HuH-7.5 (cell line): ENCODE results near the gene ASIC2.

Experiments
- DNase-seq: peaks from one replicate; pipeline ENCODE4 v3.0.0; 2011; ENCODE audit warnings: low spot score

The ASIC2 gene

DNA sequence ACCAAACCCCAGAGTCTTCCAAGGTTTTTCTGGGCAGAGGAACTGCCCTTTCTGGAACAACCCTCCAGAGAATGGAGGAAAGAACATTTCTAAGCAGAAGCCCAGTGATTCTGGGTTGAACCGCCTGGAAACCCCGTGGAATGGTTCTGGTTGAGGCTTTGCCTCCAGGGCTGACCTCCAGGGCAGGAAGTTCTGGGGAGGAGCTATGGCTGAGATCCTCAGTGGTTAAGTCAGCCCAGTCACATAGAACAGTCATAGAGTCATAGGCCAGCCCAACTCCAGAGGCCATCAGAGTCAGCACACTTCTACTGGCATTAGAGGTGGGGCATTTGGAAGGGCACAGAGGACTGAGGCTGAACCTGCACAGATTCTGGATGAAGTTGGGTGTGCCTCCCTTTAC lies 235.5 kb downstream of the ASIC2 start:
- DNase-seq: no peak

DNA sequence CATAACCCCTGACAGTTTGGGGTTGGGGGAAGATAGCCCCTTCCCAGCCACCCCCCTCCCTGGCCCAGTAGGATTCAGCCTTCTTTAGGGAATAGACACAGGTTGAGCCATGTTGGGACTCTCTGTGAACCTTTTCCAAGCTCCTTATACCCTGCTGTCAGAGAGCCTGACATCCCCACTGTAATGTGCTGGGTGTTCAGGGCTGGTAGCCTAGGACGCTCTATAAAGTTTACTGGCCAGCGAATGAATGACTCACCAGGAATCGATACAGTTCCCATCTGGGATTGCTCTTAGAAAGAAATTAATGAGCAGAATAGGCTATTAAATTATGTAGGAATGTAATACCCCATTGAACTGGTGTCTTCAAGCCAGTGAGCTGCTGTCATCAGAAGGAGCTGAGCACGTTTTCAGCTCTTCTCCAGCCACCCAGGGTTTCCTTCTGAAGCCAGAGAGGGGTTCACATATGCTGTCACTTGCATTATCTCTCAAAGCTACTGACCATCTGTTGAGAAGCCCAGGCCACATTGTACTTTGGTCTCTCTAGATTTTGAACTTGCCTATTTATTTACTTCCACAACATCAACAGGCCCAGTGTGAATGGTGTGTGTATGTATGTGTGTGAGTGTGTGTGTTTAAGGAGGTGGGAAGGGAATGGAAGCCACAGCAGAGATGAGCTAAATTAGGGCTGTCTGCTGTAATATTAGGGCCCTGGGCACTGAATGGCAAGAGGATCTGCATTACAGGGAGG lies 236.5 kb downstream of the ASIC2 start:
- no peak for DNase-seq

DNA sequence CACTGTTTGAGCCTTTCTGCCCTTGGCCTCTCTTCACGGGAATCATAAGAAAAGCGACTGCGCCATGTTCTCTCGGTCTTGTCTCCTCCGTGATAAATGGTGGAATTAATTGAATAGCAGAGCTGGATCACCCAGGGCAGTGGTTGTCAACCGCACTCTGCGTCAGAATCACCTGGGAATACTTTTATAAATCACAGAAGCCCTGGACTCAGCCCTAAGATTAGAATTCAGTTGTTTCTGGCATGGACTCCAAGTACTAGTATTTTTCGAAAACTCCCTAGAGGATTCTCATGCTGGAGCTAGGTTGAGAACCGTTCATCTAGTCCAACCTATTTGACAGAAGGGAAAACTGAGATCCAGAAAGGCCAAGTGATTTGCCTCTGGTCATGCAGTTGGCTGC lies 237.3 kb downstream of the ASIC2 start:
- DNase-seq: no peak

DNA sequence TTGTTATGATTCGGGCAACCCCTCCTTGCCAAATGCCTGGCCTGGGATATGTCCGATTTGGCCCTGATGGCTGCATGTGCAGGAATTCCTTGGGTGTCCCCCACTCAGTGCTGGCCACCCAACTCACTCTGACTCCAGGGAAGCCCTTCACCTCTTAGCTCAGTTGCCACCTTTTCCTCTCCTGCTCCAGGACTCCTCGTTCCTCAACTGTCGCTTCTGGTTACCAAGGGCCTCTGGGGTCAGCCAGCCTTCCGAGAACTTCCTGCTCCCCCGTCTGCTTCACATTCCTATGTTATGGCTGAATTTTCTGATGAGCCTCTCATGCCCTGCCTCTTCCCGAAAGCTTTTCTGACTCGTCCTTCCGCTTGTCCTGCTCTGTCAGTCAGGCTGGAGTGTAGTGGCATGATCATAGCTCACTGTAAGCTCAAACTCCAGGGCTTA lies 237.9 kb downstream of the ASIC2 start:
- DNase-seq: no peak

DNA sequence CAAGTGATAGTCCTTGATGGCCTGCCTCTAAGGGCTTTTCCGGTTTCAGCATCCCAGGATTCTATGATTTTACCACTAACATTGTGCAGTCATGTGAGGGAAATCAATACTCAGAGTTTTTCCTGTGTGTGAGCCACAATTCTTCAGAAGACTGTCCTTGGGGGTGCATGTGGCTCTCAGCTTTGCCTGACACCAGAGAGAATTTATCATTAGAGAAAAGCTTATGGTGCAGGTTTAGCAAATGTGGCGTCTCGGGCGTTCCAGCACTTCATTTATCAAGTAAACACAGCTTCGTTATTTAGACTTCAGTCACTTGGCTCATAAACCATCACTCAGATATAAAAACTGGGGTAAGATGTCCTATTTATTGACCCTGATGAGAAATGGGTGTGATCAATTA lies 238.7 kb downstream of the ASIC2 start:
- DNase-seq: no peak

DNA sequence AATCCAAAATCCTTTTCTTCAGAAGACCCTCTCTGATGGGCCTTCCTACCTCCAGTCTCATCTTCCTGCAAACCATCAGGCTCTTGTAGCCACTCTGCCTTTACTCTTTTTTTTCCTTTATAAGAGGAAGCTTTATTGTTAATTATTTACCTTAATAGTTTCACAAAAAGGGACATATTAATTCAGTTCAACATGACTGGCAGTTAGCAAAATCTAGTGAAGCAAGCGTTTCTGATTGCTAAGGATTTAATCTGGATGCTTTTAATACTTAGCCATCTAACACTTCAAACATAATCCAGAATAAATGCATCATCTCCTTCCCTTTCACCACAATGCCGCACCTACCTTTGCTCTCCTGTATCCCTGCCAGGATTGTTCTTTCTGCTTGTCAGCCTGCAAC lies 239.4 kb downstream of the ASIC2 start:
- DNase-seq: no peak

DNA sequence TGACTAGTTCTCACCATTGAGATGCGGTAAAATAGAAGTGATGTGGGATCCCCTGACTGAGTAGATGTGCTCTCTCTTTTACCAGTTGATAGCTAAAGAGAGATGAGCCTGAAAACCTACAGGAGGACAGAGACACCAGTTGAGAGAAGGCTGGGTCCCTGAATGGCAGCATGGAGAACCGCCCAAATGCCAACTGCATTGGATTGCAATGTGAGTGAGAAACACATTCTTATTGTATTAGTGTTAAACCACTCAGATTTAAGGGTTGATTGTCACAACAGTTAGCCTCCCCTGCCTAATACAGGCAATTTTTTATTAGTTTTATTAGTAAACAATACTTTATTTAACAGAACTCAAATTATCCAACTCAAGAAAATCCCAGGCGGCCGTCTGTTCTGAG lies 240.2 kb downstream of the ASIC2 start:
- no peak for DNase-seq

DNA sequence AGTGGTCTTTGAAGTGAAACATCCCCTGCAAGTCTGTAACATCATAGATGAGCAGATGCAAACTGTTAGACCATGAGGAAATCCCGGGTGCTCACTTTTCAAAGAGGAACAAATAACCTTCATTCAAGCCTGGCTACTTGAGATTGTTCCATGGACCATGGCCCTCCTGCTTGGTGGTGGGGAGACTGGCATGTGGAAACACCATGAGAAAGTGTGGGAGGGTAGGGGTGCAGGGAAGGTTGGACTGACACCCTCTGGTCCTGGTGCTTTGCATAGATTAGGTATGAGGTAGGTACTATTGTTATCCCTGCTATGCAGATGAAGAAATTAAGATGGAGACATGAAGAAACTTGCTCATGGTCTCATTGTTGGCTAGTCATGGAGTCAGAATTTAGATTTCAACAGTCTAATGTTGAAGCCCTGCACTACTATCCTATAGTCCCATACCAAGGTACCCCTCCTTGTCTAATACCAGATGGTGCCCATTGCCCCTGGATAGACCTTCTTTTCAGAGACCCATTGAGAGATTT lies 242.4 kb downstream of the ASIC2 start:
- DNase-seq: no peak

DNA sequence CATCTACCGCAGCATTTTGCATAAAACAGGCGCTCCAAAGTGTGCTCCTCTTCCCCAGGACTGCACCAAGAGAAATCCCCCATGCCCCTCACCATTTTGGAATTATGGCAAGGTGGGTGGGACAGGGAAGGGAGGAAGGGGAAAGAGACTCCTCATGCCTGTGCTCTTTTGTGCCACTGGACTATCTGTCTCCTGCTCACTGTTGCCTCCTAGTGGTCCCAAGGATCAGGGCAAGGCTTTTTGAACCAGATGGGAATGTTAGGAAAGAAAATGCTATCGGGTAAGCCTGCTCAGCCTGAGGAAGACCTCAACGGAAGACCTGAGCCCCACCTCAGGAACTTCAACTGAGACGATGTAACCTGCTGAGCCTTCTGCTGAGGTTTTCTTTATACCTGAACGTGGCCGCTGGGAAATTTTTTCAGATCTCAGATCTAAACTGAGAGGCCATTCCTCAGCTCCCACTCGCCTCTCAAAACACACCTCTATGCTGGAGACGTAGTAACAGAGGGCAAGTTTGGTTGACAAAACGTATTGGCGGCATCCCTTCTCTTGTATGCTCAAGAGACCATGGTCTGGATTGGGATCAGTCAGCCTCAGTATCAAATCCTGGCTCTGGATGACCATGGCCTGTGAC lies 243.2 kb downstream of the ASIC2 start:
- peak; percentile 51 for DNase-seq

DNA sequence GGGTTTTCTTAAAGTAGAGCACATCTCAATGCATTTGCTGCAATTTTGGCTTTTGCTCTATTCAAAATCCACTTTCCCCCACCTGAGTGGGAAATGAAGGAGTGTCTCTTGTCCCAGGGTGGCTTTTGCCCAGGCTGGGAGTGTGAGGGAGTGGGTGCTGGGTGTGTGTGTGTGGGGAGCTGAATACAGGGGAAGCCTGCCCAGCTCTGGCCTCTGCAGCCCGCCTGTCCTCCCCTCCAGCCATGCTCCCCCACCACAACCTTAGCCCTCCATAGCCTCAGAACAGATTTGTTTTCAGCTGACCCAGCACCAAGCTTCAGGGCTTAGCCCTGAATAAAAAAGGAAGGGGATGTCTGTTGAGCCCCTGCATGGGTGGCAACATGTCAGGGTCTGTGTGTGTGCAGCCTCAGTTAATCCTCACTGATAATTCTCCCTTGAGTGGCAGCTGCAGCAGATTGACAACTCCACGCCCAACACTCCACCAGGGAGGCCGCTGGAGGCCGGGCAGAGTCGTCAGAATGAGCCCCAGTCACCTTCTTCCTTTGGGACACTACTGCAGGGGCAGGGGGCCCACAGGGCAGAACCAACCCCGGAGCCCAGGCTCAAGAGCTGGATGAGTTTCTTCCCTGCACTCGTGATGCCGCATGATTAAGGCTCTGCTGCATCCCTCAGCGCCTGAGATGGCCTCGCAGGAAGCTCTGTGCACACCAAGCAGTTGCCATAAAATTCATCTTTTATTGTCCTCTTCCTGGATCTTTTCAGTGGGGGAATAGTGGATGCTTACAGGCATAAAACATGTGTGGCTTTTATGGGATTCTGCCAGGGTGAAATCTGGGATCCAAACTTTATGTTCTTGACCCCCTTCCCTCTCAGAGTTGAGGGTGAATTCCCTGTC lies 246.5 kb downstream of the ASIC2 start:
- no peak for DNase-seq

DNA sequence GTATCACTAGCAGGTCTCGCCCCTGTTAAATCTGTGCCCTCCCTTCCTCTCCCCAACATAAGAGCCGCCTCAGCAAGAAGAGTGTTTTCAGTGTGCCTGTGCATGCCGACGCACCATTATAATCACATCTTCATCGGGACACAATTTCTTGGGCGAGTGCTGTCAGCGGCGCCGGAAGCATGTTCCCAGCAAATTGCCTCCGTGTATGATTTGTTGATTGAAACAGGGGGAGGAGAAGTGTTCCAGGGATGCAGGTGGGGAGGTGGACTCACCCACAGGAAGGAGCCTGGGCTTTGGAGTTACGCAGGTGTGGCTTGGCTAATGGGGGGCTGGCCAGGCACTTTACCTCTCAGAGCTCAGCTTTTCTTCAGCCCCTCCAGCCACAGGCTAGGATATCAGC lies 247.9 kb downstream of the ASIC2 start:
- DNase-seq: no peak

DNA sequence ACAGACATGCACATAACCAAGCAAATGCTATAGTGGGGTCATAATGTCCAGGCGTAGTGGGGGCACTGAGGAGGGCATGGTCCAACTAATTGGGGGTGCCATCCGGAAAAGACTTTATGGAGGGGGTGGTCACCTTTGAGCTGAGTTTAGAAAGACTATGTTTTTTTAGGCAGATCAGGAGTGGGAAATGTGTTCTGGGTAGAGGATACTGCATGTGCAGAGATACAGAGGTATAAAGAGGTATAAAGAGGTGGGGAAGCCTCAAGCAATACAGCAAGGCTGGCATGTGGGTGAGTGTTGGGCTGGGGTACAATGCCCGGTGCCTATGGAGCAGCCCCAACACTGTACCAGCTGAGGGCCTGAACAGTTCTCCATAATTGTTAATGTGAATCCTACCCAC lies 248.3 kb downstream of the ASIC2 start:
- DNase-seq: no peak

DNA sequence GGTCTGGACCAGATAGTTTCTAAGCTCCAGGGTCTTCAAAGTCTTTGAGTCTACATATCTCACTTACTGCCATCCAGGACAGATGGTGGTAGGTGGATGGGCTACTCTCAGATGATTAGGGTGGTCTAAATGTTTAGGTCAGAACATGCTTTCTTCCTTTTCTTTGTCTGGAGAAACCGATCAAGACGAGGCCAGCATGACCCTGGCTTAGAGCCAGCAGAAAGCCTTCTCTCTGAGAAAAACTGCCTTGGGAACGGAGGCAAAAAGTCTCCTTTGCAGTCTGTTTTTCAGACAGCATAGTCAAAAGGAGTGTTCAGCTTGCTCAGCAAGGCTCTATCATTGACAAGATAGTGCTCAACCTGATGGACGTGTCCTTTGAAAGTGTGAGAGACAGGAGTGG lies 252.6 kb downstream of the ASIC2 start:
- no peak for DNase-seq

DNA sequence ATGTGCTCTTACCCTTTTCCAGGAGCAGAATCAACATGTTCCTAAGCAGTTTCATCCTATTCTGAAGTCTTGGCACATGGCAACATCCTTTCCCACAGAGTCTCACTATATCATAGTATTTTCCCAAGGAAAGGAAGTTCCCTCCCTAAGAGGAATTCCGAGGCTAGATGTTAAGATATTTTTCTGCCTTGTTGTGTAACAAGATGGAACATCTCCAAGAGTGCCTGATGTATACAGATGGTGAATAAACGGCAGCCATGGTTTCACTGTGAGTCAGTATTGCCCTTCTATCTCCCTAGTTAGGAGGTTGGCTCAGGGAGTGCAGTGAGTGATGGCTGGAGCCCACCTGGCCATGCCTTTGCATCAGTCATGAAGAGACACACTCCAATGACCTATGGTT lies 253.2 kb downstream of the ASIC2 start:
- DNase-seq: no peak

DNA sequence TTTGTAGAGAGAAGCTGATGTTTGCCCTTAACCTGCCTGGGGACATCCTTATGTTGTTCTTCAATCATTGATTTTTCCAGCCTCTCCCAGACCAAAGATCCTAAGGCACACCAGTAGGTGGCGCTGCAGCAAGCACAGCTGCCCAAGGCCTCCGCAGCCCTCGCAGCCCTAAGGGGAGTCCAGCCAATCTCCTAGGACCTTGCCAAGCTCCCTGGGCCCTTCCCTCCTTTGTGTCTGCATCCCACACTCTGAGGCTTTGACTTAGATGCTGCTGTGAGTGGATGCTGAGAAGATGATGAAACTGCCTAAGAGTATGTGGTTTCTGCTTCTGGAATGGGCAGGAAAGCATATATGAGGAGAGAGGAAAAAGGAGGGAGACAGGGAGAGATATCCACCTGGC lies 254.4 kb downstream of the ASIC2 start:
- peak; percentile 33 for DNase-seq

DNA sequence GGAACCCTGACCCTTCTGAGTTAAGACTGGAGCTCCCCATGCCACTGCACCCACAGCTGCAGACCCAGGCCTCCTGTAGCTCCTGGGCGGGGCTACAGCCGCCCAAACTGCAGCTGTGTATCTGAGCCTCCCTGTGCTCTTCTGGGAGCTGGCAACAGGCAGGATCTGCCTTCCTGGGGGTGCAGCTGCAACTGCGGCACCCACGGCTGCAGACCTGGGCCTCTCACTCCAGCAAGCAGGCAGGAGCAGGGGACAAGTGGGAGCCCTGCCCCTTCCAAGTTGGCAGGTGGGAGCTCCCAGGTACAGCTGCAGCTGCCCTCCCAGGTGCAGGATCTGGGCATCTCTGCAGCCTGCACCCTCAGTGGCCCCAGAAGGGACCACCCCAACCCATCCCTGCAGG lies 259.9 kb downstream of the ASIC2 start:
- DNase-seq: no peak

DNA sequence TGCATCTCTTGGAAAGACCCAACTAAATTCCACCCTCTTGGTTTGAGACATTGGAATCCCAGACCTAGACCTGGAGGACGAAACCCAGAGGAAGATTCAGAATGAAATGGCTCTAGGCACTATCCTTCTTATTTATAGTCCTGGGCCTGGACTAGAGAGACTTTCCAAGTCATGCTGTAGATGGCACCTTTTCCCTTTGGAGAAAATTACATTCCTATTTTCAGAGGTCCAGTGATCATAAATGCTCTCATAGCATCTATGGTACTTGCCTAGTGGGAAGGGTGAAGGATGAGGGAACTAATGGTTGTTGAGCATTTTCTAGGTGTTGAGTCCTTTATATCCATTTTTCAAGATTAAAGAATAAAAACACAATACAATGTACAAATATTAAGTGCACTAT lies 264.3 kb downstream of the ASIC2 start:
- no peak for DNase-seq

DNA sequence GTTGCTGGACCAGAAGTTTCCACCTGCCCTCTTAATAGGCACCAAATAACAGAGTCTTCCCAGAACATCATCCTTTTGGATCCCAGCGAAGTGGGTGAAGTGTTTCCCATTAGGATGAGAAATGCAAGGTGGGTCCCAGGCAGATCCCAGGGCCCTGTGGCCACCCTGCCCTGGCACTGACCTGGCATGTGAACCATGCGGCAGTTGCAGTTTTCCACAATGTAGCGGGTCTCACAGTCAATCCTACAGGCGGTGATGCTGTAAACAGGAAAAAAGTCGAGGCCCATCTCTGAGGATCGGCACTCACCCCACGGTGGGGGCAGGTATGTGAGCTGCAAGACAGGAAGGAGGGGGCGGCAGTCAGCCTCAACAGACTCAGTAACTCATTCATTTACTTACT lies 265.0 kb downstream of the ASIC2 start:
- DNase-seq: no peak

DNA sequence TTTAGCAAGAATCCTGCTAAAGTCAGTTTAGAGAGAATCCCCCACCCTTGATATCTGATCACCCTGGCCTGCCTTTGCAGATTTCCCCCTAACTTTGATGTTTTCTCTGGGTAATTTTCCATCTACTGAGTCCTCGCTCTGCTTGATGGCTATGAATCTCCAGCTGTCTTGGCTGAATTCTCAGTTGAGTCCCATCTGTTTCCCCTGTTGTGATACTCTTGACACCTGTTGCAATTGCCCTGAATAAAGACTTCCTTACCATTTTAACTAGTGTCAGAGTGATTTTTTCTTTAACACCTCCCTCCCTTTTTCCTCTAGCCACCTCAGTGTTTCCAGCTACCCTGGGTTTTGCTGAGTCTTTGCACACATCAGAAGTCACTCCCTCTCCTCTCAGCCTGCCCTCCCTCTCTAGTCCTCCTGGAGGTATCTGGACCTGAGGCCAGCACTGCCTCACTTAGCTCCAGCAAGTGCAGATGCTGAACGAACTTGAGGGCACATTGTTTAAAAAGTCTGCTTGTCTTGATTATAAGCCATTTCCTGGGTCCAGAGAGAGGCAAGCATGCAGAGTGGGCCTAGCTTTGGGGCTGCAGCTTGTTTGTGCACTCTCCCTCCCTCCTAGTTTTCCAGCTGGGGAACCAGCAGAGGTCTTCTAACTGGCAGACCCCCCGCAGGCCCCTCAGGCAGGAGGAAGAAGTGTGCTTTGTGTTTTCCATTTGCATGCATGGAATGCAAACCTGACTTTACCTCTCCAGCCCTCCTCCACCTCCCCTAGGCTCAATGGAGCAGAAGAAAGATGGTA lies 268.2 kb downstream of the ASIC2 start:
- DNase-seq: no peak

DNA sequence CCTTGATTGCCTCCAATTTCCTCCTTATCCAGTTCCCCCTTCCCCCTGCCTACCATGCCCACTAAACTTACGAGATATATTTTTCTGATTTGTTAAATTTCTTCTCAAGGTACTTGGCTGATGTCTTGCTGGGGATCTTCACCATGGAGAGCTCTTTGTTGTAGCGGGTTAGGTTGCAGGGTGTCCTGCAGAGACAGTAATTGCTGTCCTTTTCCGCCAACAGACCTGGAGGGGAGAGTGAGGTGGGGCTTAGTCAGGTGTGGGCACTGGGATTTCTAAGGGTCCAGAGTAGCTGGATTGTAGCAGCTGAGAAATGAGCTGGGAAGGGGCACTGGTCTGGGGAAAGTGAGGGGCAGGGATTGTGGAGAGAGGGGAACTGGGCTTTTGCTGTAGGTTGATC lies 269.3 kb downstream of the ASIC2 start:
- no peak for DNase-seq

DNA sequence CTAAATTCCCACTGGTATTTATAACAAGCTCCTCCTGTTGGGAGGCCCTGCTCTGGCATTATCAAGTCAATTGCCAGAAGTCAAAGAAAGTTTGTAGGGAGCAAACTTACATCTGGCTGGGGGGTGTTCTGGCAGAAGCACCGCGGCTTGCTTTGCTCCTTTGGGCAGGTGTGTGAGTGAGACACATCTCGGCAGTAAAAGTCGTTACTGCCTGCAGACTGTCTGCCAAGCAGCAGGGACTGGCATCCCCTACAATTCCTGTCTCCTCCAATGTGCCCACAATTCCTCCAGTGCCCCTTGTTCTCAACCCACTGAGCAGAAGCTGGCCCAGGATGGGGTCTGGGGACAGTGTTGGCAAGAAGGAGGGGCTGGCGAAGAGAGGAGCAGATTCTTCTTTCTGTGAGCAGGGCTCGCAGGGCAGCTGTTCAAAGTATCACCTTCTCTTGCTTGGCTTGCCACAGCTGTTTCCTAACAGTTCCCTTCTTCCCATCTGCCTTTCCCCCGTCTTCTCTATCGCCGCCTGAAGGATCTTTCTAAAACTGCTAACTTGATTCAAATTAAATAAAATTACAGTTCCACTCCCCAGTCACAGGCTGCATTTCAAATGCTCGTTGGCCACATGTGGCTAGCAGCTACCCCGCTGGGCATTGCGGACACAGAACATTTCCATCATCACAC lies 271.2 kb downstream of the ASIC2 start:
- no peak for DNase-seq
